IMR-90 (cell line): ENCODE results near the gene EID3. TPM values are rescaled to one million over a fixed set of nuclear protein-coding genes. Genes with fewer than 3 reads are reported as not detected.
A peak's percentile ranks its signal among the peaks of the same experiment; 100 is the strongest.

Experiments used
- ATAC-seq: fragments of 200-7000 bp; cut with Tn5 transposase; 2 replicates; pipeline ENCODE4 v1.9.1; 2020; ENCODE audit warnings: low read depth, mild to moderate bottlenecking, moderate library complexity
- BruUV-seq: library from RNA; stranded (reverse); fragments of 400-500 nt; replicated peaks from 2 replicates; lab custom pipeline; 2021; lab: Mats Ljungman, UMichigan
- CTCF ChIA-PET: fragments of 300-600 bp; formaldehyde crosslinking; extraction: SDS; loops from one replicate; lab custom pipeline; 2021; ENCODE audit warnings: antibody characterized with exemption; lab: Yijun Ruan, JAX
- POLR2A ChIA-PET: fragments of 300-600 bp; sonication (Branson Sonifier 250); formaldehyde crosslinking; loops from one replicate; lab custom pipeline; 2022; ENCODE audit warnings: antibody characterized with exemption; ENCODE audit not compliant: unreplicated experiment; lab: Charles Lee
- DNase-seq: peaks from one replicate; pipeline ENCODE4 v3.0.0; 2013
- H2AFZ ChIP-seq: replicated peaks from 2 replicates; pipeline ENCODE3; 2013; ENCODE audit warnings: low read length, mild to moderate bottlenecking; ENCODE audit not compliant: poor library complexity
- H2AK5ac ChIP-seq: 2 replicates; pipeline ENCODE4 v1.6.1; 2013; ENCODE audit warnings: low read depth, low read length, inconsistent platforms
- H2AK9ac ChIP-seq: replicated peaks from 2 replicates; pipeline ENCODE3; 2013; ENCODE audit warnings: mild to moderate bottlenecking, low read depth, low read length, moderate library complexity; ENCODE audit not compliant: poor library complexity
- H2BK120ac ChIP-seq: 2 replicates; pipeline ENCODE4 v1.6.1; 2013; ENCODE audit warnings: low read depth, low read length, inconsistent platforms
- H2BK15ac ChIP-seq: 3 replicates; pipeline ENCODE4 v1.6.1; 2013; ENCODE audit warnings: low read depth, low read length, inconsistent platforms
- H2BK20ac ChIP-seq: 2 replicates; pipeline ENCODE4 v1.6.1; 2013; ENCODE audit warnings: low read depth, mild to moderate bottlenecking, inconsistent platforms, low read length, moderate library complexity
- H2BK5ac ChIP-seq: 2 replicates; pipeline ENCODE4 v1.6.1; 2013; ENCODE audit warnings: mild to moderate bottlenecking, low read depth, low read length, inconsistent platforms; ENCODE audit not compliant: poor library complexity, severe bottlenecking
- H3K14ac ChIP-seq: replicated peaks from 2 replicates; pipeline ENCODE4 v1.6.1; 2013; ENCODE audit warnings: low read depth, low read length, inconsistent platforms
- H3K18ac ChIP-seq: 2 replicates; pipeline ENCODE4 v1.6.1; 2013; ENCODE audit warnings: low read depth, low read length, control low read depth
- H3K23ac ChIP-seq: 2 replicates; pipeline ENCODE4 v1.6.1; 2013; ENCODE audit warnings: low read depth, low read length, inconsistent platforms
- H3K27ac ChIP-seq: 2 replicates; pipeline ENCODE4 v1.5.1; 2013; ENCODE audit warnings: mild to moderate bottlenecking, control low read depth, low read length; ENCODE audit not compliant: insufficient read depth
- H3K27me3 ChIP-seq: 2 replicates; pipeline ENCODE4 v1.6.1; 2013; ENCODE audit warnings: low read length; ENCODE audit not compliant: control insufficient read depth, insufficient read depth
- H3K36me3 ChIP-seq: 2 replicates; pipeline ENCODE4 v1.6.1; 2013; ENCODE audit warnings: low read length, mixed read lengths; ENCODE audit not compliant: control insufficient read depth, insufficient read depth
- H3K4ac ChIP-seq: 2 replicates; pipeline ENCODE4 v1.6.1; 2013; ENCODE audit warnings: low read depth, low read length, inconsistent platforms
- H3K4me1 ChIP-seq: 2 replicates; pipeline ENCODE4 v1.6.1; 2013; ENCODE audit warnings: low read length, mixed read lengths; ENCODE audit not compliant: control insufficient read depth, insufficient read depth
- H3K4me2 ChIP-seq: 2 replicates; pipeline ENCODE4 v1.6.1; 2013; ENCODE audit warnings: low read depth, mild to moderate bottlenecking, control low read depth, low read length, moderate library complexity
- H3K4me3 ChIP-seq: 2 replicates; pipeline ENCODE4 v1.5.1; 2013; ENCODE audit warnings: low read depth, mild to moderate bottlenecking, control low read depth, low read length, moderate library complexity; ENCODE audit not compliant: insufficient read depth
- H3K56ac ChIP-seq: 2 replicates; pipeline ENCODE4 v1.6.1; 2013; ENCODE audit warnings: low read length, inconsistent platforms; ENCODE audit not compliant: insufficient read depth; ENCODE audit errors: extremely low read depth
- H3K79me1 ChIP-seq, 2 experiments: 2 replicates each; pipeline ENCODE4 v1.6.1; 2013; ENCODE audit warnings: low read length in 2 of 2, inconsistent platforms in 1 of 2, low read depth in 1 of 2
- H3K9ac ChIP-seq: 2 replicates; pipeline ENCODE4 v1.6.1; 2013; ENCODE audit warnings: low read depth, low read length, control low read depth
- H3K9me1 ChIP-seq: 2 replicates; pipeline ENCODE4 v1.6.1; 2013; ENCODE audit warnings: low read length, inconsistent platforms; ENCODE audit not compliant: insufficient read depth
- H3K9me3 ChIP-seq: 2 replicates; pipeline ENCODE4 v1.6.1; 2013; ENCODE audit warnings: low read length; ENCODE audit not compliant: control insufficient read depth, insufficient read depth
- H4K20me1 ChIP-seq: 2 replicates; pipeline ENCODE4 v1.6.1; 2013; ENCODE audit warnings: low read length, inconsistent platforms; ENCODE audit not compliant: insufficient read depth
- H4K5ac ChIP-seq: 2 replicates; pipeline ENCODE4 v1.6.1; 2013; ENCODE audit warnings: mild to moderate bottlenecking, low read depth, low read length, control low read depth
- H4K8ac ChIP-seq, 2 experiments: 2 replicates each; pipeline ENCODE4 v1.6.1; 2013; ENCODE audit warnings: low read depth in 2 of 2, low read length in 2 of 2, control low read depth in 1 of 2, inconsistent platforms in 1 of 2
- H4K91ac ChIP-seq: 2 replicates; pipeline ENCODE4 v1.6.1; 2013; ENCODE audit warnings: low read depth, low read length, inconsistent platforms; ENCODE audit not compliant: insufficient read depth
- BHLHE40 ChIP-seq: fragments of 150-350 bp; IDR thresholded peaks from 2 replicates; pipeline ENCODE4 v1.6.1; 2016; ENCODE audit warnings: mild to moderate bottlenecking, low read depth, low read length
- CEBPB ChIP-seq: IDR thresholded peaks from 2 replicates; pipeline ENCODE4 v1.6.1; 2012; ENCODE audit warnings: low read depth, low read length, improper control_type of control experiment
- CHD1 ChIP-seq: IDR thresholded peaks from 2 replicates; pipeline ENCODE4 v1.6.1; 2012; ENCODE audit warnings: low read depth, low read length, improper control_type of control experiment
- MAFK ChIP-seq: IDR thresholded peaks from 2 replicates; pipeline ENCODE4 v1.6.1; 2012; ENCODE audit warnings: low read depth, low read length, improper control_type of control experiment
- MAZ ChIP-seq: IDR thresholded peaks from 2 replicates; pipeline ENCODE4 v1.6.1; 2012; ENCODE audit warnings: low read depth, mild to moderate bottlenecking, low read length, improper control_type of control experiment, moderate library complexity, borderline replicate concordance
- MXI1 ChIP-seq: IDR thresholded peaks from 2 replicates; pipeline ENCODE4 v1.6.1; 2012; ENCODE audit warnings: low read depth, mild to moderate bottlenecking, low read length, moderate library complexity, borderline replicate concordance
- NFE2L2 ChIP-seq: fragments of 150-350 bp; IDR thresholded peaks from 2 replicates; pipeline ENCODE4 v1.6.1; 2016; ENCODE audit warnings: low read depth, mild to moderate bottlenecking, low read length
- POLR2A ChIP-seq: IDR thresholded peaks from 2 replicates; pipeline ENCODE4 v1.6.1; 2012; ENCODE audit warnings: mild to moderate bottlenecking, low read depth, low read length
- RAD21 ChIP-seq: IDR thresholded peaks from 2 replicates; pipeline ENCODE4 v1.6.1; 2012; ENCODE audit warnings: low read length, improper control_type of control experiment
- RCOR1 ChIP-seq: IDR thresholded peaks from 2 replicates; pipeline ENCODE4 v1.6.1; 2012; ENCODE audit warnings: mild to moderate bottlenecking, low read length, improper control_type of control experiment; ENCODE audit not compliant: insufficient replicate concordance
- RFX5 ChIP-seq: IDR thresholded peaks from 2 replicates; pipeline ENCODE4 v1.8.0; 2012; ENCODE audit warnings: low read depth, mild to moderate bottlenecking, low read length, moderate library complexity
- WGBS, 2 experiments: methylation state at CpG; one replicate each; pipeline versions ENCODE4 v1.1.5 to v1.1.7; 2013; ENCODE audit warnings: missing lambda C conversion rate in 2 of 2; ENCODE audit not compliant: insufficient read length in 1 of 2; ENCODE audit errors: extremely low coverage in 2 of 2; 5-methylcytosine and 5-hydroxymethylcytosine counted together
- dilution Hi-C: fragments of 300-500 bp; cut with HindIII; formaldehyde crosslinking; loops from one replicate; pipeline ENCODE4 v1.14.3; 2018; ENCODE audit warnings: low sequenced_read_pairs; ENCODE audit not compliant: unreplicated experiment
- in situ Hi-C: fragments of 300-500 bp; cut with MboI; formaldehyde crosslinking; loops from 3 replicates; pipeline ENCODE4 v1.14.3; 2019; ENCODE audit warnings: low sequenced_read_pairs, inconsistent platforms, mixed read lengths
- intact Hi-C: fragments of 100-400 bp; cut with micrococcal nuclease; formaldehyde crosslinking; loops from 2 replicates; pipeline ENCODE4 v1.10.0; 2022
- polyA plus RNA-seq, 3 experiments: library from polyadenylated mRNA; depleted of rRNA; stranded (reverse); fragments of >200 nt; gene quantifications; 2 replicates each; pipeline ENCODE4 v1.2.3, GENCODE V29; 2012; ENCODE audit warnings: low replicate concordance in 1 of 3
- total RNA-seq: library from RNA; depleted of rRNA; stranded (reverse); fragments of >200 nt; gene quantifications from 2 replicates; pipeline ENCODE4 v1.2.3, GENCODE V29; 2012
- TF ChIP-seq, protein P1 (sequence below): fragments of 150-350 bp; IDR thresholded peaks from 2 replicates; pipeline ENCODE4 v1.6.1; 2016; ENCODE audit warnings: low read depth, mild to moderate bottlenecking, low read length, moderate library complexity, borderline replicate concordance
- TF ChIP-seq, protein P2 (sequence below): conservative IDR thresholded peaks from 2 replicates; pipeline ENCODE4 v1.5.1; 2012; ENCODE audit warnings: mild to moderate bottlenecking, low read depth, low read length, improper control_type of control experiment
- TF ChIP-seq, protein P3 (sequence below): fragments of 150-350 bp; IDR thresholded peaks from 2 replicates; pipeline ENCODE4 v1.6.1; 2017; ENCODE audit warnings: mild to moderate bottlenecking, antibody characterized with exemption, low read length, low read depth

The EID3 gene
- total and polyA plus RNA-seq, 2 of the 4 experiments (the other 2 are of a cell fraction) = 2.2 to 4.1 TPM

DNA sequence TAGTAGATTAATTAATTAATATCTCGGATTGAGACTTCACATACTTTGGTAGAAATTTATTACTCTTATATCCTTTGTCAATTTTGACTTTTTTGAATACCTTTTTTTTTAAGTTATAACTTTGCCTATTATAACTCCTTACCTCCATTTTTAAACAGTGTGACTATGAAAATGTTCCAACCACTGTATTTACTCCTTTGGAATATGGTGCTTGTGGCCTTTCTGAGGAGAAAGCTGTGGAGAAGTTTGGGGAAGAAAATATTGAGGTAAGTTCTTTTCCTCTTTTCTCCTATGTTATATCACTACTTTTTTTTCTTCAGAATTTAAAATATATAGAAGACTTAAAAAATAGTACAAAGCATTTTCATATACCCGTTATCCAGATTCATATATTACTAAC is 27.8 kb downstream of the EID3 start:
- peaks cover 2% of the 10 kb centered on the region; the same call in 1 of the 2 replicates for H3K4me1 ChIP-seq
- no peak overlapping the region for H3K9ac ChIP-seq
- no peak overlapping the region for H3K4ac ChIP-seq
- WGBS, 2 experiments = no CpG with 5 or more reads among the region's 2 CpGs
- no peak overlapping the region for H2BK120ac ChIP-seq
- no peak overlapping the region for H2AK9ac ChIP-seq
- intact Hi-C loops = no loop called here
- no peak overlapping the region for H3K18ac ChIP-seq
- H3K23ac ChIP-seq = no peak overlapping the region
- no peak overlapping the region for H2AK5ac ChIP-seq
- ChIA-PET CTCF (no interaction called here), POLR2A (no interaction called here)
- H3K79me1 ChIP-seq = peaks cover 11 to 33% of the 10 kb centered on the region in 2 experiments
- H3K27me3 ChIP-seq = no peaks in the 10 kb centered on the region
- H3K14ac ChIP-seq = no peak overlapping the region; the same call in 1 of the 2 replicates
- no peak overlapping the region for H2BK15ac ChIP-seq
- no peak overlapping the region for H4K8ac ChIP-seq
- DNase-seq (no peak), ATAC-seq (no peak)
- in situ Hi-C loops = no loop called here
- no peak overlapping the region for H4K5ac ChIP-seq
- H3K56ac ChIP-seq = no peak overlapping the region
- H3K4me2 ChIP-seq = no peak overlapping the region
- dilution Hi-C loops = no loop called here
- H2AFZ ChIP-seq = no peak overlapping the region
- H3K27ac ChIP-seq = no peak overlapping the region
- no peak overlapping the region for H4K91ac ChIP-seq
- H3K9me3 ChIP-seq = no peaks in the 10 kb centered on the region
- no peak overlapping the region for H2BK20ac ChIP-seq
- TF ChIP-seq, protein P1, sequence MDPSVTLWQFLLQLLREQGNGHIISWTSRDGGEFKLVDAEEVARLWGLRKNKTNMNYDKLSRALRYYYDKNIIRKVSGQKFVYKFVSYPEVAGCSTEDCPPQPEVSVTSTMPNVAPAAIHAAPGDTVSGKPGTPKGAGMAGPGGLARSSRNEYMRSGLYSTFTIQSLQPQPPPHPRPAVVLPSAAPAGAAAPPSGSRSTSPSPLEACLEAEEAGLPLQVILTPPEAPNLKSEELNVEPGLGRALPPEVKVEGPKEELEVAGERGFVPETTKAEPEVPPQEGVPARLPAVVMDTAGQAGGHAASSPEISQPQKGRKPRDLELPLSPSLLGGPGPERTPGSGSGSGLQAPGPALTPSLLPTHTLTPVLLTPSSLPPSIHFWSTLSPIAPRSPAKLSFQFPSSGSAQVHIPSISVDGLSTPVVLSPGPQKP = no peak
- no peak for TF ChIP-seq RFX5
- TF ChIP-seq NFE2L2 = no peak
- TF ChIP-seq MXI1 = no peak
- no peak for TF ChIP-seq POLR2A
- TF ChIP-seq, protein P2, sequence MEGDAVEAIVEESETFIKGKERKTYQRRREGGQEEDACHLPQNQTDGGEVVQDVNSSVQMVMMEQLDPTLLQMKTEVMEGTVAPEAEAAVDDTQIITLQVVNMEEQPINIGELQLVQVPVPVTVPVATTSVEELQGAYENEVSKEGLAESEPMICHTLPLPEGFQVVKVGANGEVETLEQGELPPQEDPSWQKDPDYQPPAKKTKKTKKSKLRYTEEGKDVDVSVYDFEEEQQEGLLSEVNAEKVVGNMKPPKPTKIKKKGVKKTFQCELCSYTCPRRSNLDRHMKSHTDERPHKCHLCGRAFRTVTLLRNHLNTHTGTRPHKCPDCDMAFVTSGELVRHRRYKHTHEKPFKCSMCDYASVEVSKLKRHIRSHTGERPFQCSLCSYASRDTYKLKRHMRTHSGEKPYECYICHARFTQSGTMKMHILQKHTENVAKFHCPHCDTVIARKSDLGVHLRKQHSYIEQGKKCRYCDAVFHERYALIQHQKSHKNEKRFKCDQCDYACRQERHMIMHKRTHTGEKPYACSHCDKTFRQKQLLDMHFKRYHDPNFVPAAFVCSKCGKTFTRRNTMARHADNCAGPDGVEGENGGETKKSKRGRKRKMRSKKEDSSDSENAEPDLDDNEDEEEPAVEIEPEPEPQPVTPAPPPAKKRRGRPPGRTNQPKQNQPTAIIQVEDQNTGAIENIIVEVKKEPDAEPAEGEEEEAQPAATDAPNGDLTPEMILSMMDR = no peak
- TF ChIP-seq MAFK = no peak
- TF ChIP-seq CHD1 = no peak
- no peak for TF ChIP-seq MAZ
- TF ChIP-seq, protein P3, sequence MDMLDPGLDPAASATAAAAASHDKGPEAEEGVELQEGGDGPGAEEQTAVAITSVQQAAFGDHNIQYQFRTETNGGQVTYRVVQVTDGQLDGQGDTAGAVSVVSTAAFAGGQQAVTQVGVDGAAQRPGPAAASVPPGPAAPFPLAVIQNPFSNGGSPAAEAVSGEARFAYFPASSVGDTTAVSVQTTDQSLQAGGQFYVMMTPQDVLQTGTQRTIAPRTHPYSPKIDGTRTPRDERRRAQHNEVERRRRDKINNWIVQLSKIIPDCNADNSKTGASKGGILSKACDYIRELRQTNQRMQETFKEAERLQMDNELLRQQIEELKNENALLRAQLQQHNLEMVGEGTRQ = no peak
- TF ChIP-seq BHLHE40 = no peak
- no peak for TF ChIP-seq RAD21
- TF ChIP-seq CEBPB = no peak
- no peak for TF ChIP-seq RCOR1
- H3K9me1 ChIP-seq = no peaks in the 10 kb centered on the region
- no peak overlapping the region for H3K4me3 ChIP-seq
- H3K36me3 ChIP-seq = peaks cover 57% of the 10 kb centered on the region
- H4K20me1 ChIP-seq = peaks cover 19% of the 10 kb centered on the region; the same call in 1 of the 2 replicates
- peak overlapping the region; percentile 8 for H2BK5ac ChIP-seq
- no TSS peak for BruUV-seq
